ENCODE results near the gene CD2BP2. TPM values are rescaled to one million over a fixed set of nuclear protein-coding genes. Genes with fewer than 3 reads are reported as not detected.

Gene CD2BP2
- total and polyA plus RNA-seq, 4 donors = 10.0 to 15.4 (median 11.7) TPM

GRCh38 chr16:30358990-30359870 lies 4.1 kb upstream of the CD2BP2 start:
- WGBS = 90% methylated on average over 28 of the region's 28 CpGs
- Histone ChIP-seq H3K27ac (ENCODE audit: low read depth in 1 of 2, low read length in 2 of 2) (no peak overlapping the region), H3K9me3 (ENCODE audit: control insufficient read depth in 4 of 4, low read length in 3 of 4) (no peaks in the 10 kb centered on the region), H3K9ac (ENCODE audit: low read depth in 1 of 2, low read length in 2 of 2) (no peak overlapping the region), H3K4me3 (ENCODE audit: low read depth in 1 of 3, low read length in 3 of 3) (no peak overlapping the region), H3K27me3 (ENCODE audit: control insufficient read depth in 4 of 4, insufficient read depth in 4 of 4, low read length in 3 of 4) (no peaks in the 10 kb centered on the region), H3K4me1 (ENCODE audit: control insufficient read depth in 4 of 4, insufficient read depth in 4 of 4, low read length in 3 of 4) (peaks cover 4 to 33% (median 25%) of the 10 kb centered on the region in 4 donors), H3K36me3 (ENCODE audit: control insufficient read depth in 4 of 4, insufficient read depth in 3 of 4, low read depth in 1 of 4, low read length in 3 of 4) (peaks cover 4 to 26% (median 12%) of the 10 kb centered on the region in 4 donors)
- no peak for DNase-seq (ENCODE audit: low spot score)
- TF ChIP-seq NR2F2 (IDR thresholded peaks at IDR 0.05) (no peak), RXRA (IDR thresholded peaks at IDR 0.05) (no peak), YY1 (IDR thresholded peaks at IDR 0.05) (no peak), FOXA1 (IDR thresholded peaks at IDR 0.05) (no peak), SP1 (IDR thresholded peaks at IDR 0.05) (no peak), FOXA2 (IDR thresholded peaks at IDR 0.05) (no peak)

GRCh38 chr16:30358577-30358936 lies 3.4 kb upstream of the CD2BP2 start:
- H3K9me3 ChIP-seq (ENCODE audit: control insufficient read depth in 4 of 4, low read length in 3 of 4) = no peaks in the 10 kb centered on the region
- H3K27ac ChIP-seq (ENCODE audit: low read depth in 1 of 2, low read length in 2 of 2) = no peak overlapping the region
- no peak overlapping the region for H3K4me3 ChIP-seq (ENCODE audit: low read depth in 1 of 3, low read length in 3 of 3)
- TF ChIP-seq YY1 (IDR thresholded peaks at IDR 0.05) = no peak
- TF ChIP-seq SP1 (IDR thresholded peaks at IDR 0.05) = no peak
- no peak for TF ChIP-seq HNF4G (IDR thresholded peaks at IDR 0.05)
- no peak for TF ChIP-seq GABPA (IDR thresholded peaks at IDR 0.05 in 1 of 2, conservative IDR thresholded peaks at IDR 0.05 in 1 of 2)
- no peak for TF ChIP-seq MAX (IDR thresholded peaks at IDR 0.05)
- TF ChIP-seq EGR1 (IDR thresholded peaks at IDR 0.05; ENCODE audit: low read depth in 2 of 2) = no peak
- TF ChIP-seq TAF1 (conservative IDR thresholded peaks at IDR 0.05) = no peak
- no peak for TF ChIP-seq NR2F2 (IDR thresholded peaks at IDR 0.05)
- TF ChIP-seq JUND (IDR thresholded peaks at IDR 0.05) = no peak
- TF ChIP-seq FOXA1 (IDR thresholded peaks at IDR 0.05) = no peak
- no peak for TF ChIP-seq RXRA (IDR thresholded peaks at IDR 0.05)
- TF ChIP-seq HNF4A (conservative IDR thresholded peaks at IDR 0.05) = no peak
- TF ChIP-seq CTCF (IDR thresholded peaks at IDR 0.05; ENCODE audit: low read depth, low read length, missing input control) = no peak
- TF ChIP-seq RAD21 (IDR thresholded peaks at IDR 0.05) = no peak
- TF ChIP-seq FOXA2 (IDR thresholded peaks at IDR 0.05) = no peak
- no peak for TF ChIP-seq ZBTB33 (IDR thresholded peaks at IDR 0.05)
- TF ChIP-seq ATF3 (IDR thresholded peaks at IDR 0.05) = no peak
- WGBS = 95% methylated on average over 9 of the region's 9 CpGs
- H3K4me1 ChIP-seq (ENCODE audit: control insufficient read depth in 4 of 4, insufficient read depth in 4 of 4, low read length in 3 of 4) = peaks cover 6 to 39% (median 32%) of the 10 kb centered on the region in 4 donors
- peaks cover 4 to 26% (median 12%) of the 10 kb centered on the region in 4 donors for H3K36me3 ChIP-seq (ENCODE audit: control insufficient read depth in 4 of 4, insufficient read depth in 3 of 4, low read depth in 1 of 4, low read length in 3 of 4)
- H3K9ac ChIP-seq (ENCODE audit: low read depth in 1 of 2, low read length in 2 of 2) = no peak overlapping the region
- no peaks in the 10 kb centered on the region for H3K27me3 ChIP-seq (ENCODE audit: control insufficient read depth in 4 of 4, insufficient read depth in 4 of 4, low read length in 3 of 4)
- no peak for DNase-seq (ENCODE audit: low spot score)

All from liver (tissue), 9 donors.